SU-DHL-6 (cell line): ENCODE data around the gene TRIM63.

Experiments used
- H2AFZ ChIP-seq: fragments of 200-600 bp; sonication (generic); 2 replicates; pipeline ENCODE4 v1.6.1; 2014; ENCODE audit warnings: low read depth, mild to moderate bottlenecking, moderate library complexity, mixed read lengths, antibody characterized with exemption, low read length; ENCODE audit not compliant: severe bottlenecking
- H3F3A ChIP-seq: fragments of 200-600 bp; shearing (Covaris generic); 2 replicates; pipeline ENCODE4 v1.6.0; 2016; ENCODE audit warnings: antibody characterized with exemption, mild to moderate bottlenecking; ENCODE audit not compliant: insufficient read depth
- H3K27ac ChIP-seq: fragments of 200-600 bp; sonication (generic); 2 replicates; pipeline ENCODE4 v1.5.1; 2016; ENCODE audit warnings: low read depth, mild to moderate bottlenecking, low read length, moderate library complexity, mixed read lengths
- H3K27me3 ChIP-seq: fragments of 200-600 bp; sonication (generic), shearing (Covaris generic); 2 replicates; pipeline ENCODE4 v1.6.0; 2014; ENCODE audit warnings: mild to moderate bottlenecking, low read length
- H3K36me3 ChIP-seq: fragments of 200-600 bp; sonication (generic); 2 replicates; pipeline ENCODE4 v1.6.1; 2014; ENCODE audit warnings: mild to moderate bottlenecking, low read length, mixed read lengths
- H3K4me2 ChIP-seq: fragments of 300-600, 200-600 bp; shearing (Covaris generic), sonication (generic); 2 replicates; pipeline ENCODE4 v1.6.0; 2014; ENCODE audit warnings: low read length, low read depth, mild to moderate bottlenecking; ENCODE audit not compliant: poor library complexity, severe bottlenecking
- H3K4me3 ChIP-seq: fragments of 200-600 bp; sonication (generic); 2 replicates; pipeline ENCODE4 v1.5.1; 2014; ENCODE audit warnings: antibody characterized with exemption, low read length, mild to moderate bottlenecking, mixed read lengths; ENCODE audit not compliant: insufficient read depth, poor library complexity, severe bottlenecking
- H3K79me2 ChIP-seq: fragments of 200-600 bp; sonication (generic); 2 replicates; pipeline ENCODE4 v1.6.1; 2014; ENCODE audit warnings: mild to moderate bottlenecking, low read length, moderate library complexity; ENCODE audit not compliant: insufficient read depth
- H3K9ac ChIP-seq: fragments of 200-600 bp; sonication (generic); 2 replicates; pipeline ENCODE4 v1.7.0; 2014; ENCODE audit warnings: mild to moderate bottlenecking, low read length
- H3K9me2 ChIP-seq: fragments of 200-600 bp; sonication (generic); replicated peaks from 2 replicates; pipeline ENCODE4 v1.6.1; 2014; ENCODE audit warnings: low read length; ENCODE audit not compliant: insufficient read depth
- H3K9me3 ChIP-seq: fragments of 200-600 bp; sonication (generic); 2 replicates; pipeline ENCODE4 v1.6.1; 2014; ENCODE audit warnings: low read length, mixed read lengths; ENCODE audit not compliant: insufficient read depth
- H4K20me1 ChIP-seq: fragments of 200-600 bp; sonication (generic); 2 replicates; pipeline ENCODE4 v1.6.1; 2014; ENCODE audit warnings: low read depth, mild to moderate bottlenecking, antibody characterized with exemption, low read length, moderate library complexity, mixed read lengths
- EZH2phosphoT487 ChIP-seq: fragments of 200-600 bp; sonication (generic), shearing (Covaris generic); conservative IDR thresholded peaks from 2 replicates; pipeline ENCODE4 v1.6.1; 2018; ENCODE audit warnings: mild to moderate bottlenecking, antibody characterized with exemption, low read length, moderate library complexity, mixed read lengths
- TF ChIP-seq, protein P1 (sequence below): fragments of 200-600 bp; sonication (generic); IDR thresholded peaks from one replicate; pipeline ENCODE4 v1.5.1; 2017; ENCODE audit warnings: antibody characterized with exemption, mild to moderate bottlenecking, low read length, moderate library complexity; ENCODE audit not compliant: insufficient read depth, poor library complexity, severe bottlenecking

TRIM63 gene

DNA sequence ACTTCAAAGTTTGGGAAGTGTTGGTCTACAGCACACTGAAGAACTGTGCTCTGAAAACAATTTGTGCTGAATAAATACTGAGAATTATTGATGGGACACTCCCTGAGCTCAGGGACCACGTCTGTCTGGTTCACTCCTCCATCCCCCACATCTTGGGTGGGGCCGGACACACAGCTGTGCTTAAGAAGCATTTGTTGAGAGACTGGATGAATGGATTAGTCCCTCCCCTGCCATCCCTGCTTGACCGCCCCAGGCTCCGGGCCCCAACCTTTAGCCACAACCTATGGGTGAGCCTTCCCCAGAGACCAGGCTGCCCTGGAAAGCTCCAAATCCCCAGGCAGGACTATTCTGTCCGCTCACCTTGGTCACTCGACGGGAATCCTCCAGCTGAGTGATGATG, 7.5 kb downstream of the TRIM63 start:
- no peak overlapping the region for H3K4me3 ChIP-seq
- H3K79me2 ChIP-seq: no peaks in the 10 kb centered on the region
- no peak overlapping the region for H3K4me2 ChIP-seq
- H3K36me3 ChIP-seq: no peaks in the 10 kb centered on the region
- no peak overlapping the region for H2AFZ ChIP-seq
- no peak for TF ChIP-seq EZH2phosphoT487
- TF ChIP-seq, protein P1, sequence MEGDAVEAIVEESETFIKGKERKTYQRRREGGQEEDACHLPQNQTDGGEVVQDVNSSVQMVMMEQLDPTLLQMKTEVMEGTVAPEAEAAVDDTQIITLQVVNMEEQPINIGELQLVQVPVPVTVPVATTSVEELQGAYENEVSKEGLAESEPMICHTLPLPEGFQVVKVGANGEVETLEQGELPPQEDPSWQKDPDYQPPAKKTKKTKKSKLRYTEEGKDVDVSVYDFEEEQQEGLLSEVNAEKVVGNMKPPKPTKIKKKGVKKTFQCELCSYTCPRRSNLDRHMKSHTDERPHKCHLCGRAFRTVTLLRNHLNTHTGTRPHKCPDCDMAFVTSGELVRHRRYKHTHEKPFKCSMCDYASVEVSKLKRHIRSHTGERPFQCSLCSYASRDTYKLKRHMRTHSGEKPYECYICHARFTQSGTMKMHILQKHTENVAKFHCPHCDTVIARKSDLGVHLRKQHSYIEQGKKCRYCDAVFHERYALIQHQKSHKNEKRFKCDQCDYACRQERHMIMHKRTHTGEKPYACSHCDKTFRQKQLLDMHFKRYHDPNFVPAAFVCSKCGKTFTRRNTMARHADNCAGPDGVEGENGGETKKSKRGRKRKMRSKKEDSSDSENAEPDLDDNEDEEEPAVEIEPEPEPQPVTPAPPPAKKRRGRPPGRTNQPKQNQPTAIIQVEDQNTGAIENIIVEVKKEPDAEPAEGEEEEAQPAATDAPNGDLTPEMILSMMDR: no peak
- no peaks in the 10 kb centered on the region for H3K9me3 ChIP-seq
- H4K20me1 ChIP-seq: no peaks in the 10 kb centered on the region
- H3F3A ChIP-seq: no peaks in the 10 kb centered on the region
- H3K27me3 ChIP-seq: no peaks in the 10 kb centered on the region
- H3K9ac ChIP-seq: no peak overlapping the region
- H3K9me2 ChIP-seq: no peaks in the 10 kb centered on the region
- H3K27ac ChIP-seq: no peak overlapping the region

DNA sequence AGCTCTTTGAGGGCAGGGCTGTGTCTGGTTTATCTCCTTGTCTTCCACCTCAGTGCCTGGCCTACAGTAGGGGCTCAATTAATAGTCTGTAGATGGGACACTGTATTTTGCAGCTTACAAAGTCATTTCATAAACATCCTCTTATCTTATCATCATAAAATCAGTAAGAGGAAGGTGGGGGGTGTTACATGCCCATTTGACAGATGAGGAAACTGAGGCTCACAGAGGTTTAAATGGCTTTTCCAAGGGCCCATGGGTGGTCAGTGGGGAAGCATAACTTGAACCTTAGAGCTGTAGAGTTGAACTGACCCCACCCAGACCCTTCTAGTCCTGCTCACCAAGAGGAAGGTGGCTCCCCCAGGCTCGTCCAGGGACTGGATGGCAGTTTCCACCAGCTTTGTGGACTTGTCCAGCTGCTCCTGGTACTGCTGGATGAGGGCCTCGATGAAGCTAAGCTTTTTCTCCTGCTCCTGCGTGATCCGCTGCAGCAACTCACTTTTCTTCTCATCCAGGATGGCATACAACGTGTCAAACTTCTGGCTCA, 9.3 kb downstream of the TRIM63 start:
- no peak overlapping the region for H3K9ac ChIP-seq
- H3K9me2 ChIP-seq: no peaks in the 10 kb centered on the region
- no peak overlapping the region for H2AFZ ChIP-seq
- H4K20me1 ChIP-seq: no peaks in the 10 kb centered on the region
- TF ChIP-seq, protein P1: no peak
- no peak for TF ChIP-seq EZH2phosphoT487
- H3F3A ChIP-seq: no peaks in the 10 kb centered on the region
- H3K27me3 ChIP-seq: no peaks in the 10 kb centered on the region
- no peak overlapping the region for H3K4me2 ChIP-seq
- H3K79me2 ChIP-seq: no peaks in the 10 kb centered on the region
- H3K4me3 ChIP-seq: no peak overlapping the region
- no peak overlapping the region for H3K27ac ChIP-seq
- H3K36me3 ChIP-seq: no peaks in the 10 kb centered on the region
- no peaks in the 10 kb centered on the region for H3K9me3 ChIP-seq

DNA sequence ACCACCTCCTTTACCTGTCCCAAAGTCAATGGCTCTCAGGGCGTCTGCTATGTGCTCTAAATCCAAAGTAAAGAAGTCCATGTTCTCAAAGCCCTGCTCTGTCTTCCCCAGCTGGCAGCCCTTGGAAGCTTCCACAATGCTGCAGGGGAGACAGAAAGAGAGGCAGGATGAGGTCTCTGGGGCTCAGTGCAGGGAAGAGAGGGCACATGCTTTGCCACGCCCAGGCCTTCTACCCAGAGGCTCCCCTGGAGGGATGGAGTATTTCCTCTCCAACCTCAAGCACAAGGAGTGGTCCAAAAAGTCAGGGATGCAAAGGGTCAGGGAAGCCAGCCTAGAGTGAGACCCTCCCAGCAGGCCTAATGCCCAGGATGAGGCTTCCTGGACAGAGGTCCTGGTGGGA, 10.2 kb downstream of the TRIM63 start:
- TF ChIP-seq, protein P1: no peak
- no peak for TF ChIP-seq EZH2phosphoT487
- Histone ChIP-seq H3K4me2 (no peak overlapping the region), H3K9me3 (no peaks in the 10 kb centered on the region), H3F3A (no peaks in the 10 kb centered on the region), H3K27me3 (no peaks in the 10 kb centered on the region), H3K9me2 (no peaks in the 10 kb centered on the region), H2AFZ (no peak overlapping the region), H3K4me3 (no peak overlapping the region), H3K79me2 (no peaks in the 10 kb centered on the region), H3K9ac (no peak overlapping the region), H4K20me1 (no peaks in the 10 kb centered on the region), H3K27ac (no peak overlapping the region), H3K36me3 (no peaks in the 10 kb centered on the region)
